ENCODE data around the gene PACRG.

GRCh38 chr6:163313566-163313965, 585.8 kb downstream of the PACRG start:
- TF ChIP-seq CTCF (IDR thresholded peaks at IDR 0.05; ENCODE audit: low read depth, low read length) (no peak), MAX (IDR thresholded peaks at IDR 0.05; ENCODE audit: low read depth, low read length) (no peak), POLR2A (IDR thresholded peaks at IDR 0.05; ENCODE audit: extremely low read depth, insufficient read length) (no peak), MYC (IDR thresholded peaks at IDR 0.05; ENCODE audit: low read depth, low read length) (no peak)

All from NB4 (cell line).